Inflammatory macrophage (primary cell): ENCODE results near the gene PSD4.

Source experiments
- DNase-seq, 2 donors: peaks; one replicate each; pipeline ENCODE4 v3.0.0-alpha.2; 2020 to 2022

The PSD4 gene

DNA sequence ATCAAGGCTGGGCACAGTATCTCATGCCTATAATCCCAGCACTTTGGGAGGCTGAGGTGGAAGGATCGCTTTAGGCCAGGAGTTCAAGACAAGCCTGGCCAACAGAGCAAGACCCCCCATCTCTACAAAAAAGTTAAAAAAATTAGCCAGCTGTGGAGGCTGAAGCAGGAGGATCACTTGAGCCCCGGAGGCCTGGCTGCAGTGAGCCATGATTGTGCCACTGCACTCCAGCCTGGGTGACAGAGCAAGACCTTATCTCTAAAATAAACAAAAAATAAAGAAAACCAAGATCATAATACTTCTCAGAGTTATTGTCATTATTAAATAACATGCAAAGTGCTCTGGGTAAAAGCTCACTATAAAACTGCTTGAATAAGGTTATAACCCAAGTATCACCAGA, 31.5 kb upstream of the PSD4 start:
- no peak for DNase-seq

DNA sequence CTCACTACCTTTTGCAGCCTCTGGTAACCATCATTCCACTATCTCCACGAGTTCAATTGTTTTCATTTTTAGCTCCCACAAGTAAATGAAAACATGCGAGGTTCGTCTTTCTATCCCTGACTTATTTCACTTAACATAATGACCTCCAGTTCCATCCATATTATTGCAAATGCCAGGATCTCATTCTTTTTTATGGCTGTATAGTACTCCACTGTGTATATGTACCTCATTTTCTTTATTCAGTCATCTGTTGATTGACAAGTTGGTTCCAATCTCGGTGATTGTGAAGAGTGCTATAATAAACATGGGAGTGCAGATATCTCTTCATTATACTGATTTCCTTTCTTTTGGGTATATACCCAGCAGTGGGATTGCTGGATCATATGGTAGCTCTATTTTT, 29.5 kb upstream of the PSD4 start:
- DNase-seq = no peak

DNA sequence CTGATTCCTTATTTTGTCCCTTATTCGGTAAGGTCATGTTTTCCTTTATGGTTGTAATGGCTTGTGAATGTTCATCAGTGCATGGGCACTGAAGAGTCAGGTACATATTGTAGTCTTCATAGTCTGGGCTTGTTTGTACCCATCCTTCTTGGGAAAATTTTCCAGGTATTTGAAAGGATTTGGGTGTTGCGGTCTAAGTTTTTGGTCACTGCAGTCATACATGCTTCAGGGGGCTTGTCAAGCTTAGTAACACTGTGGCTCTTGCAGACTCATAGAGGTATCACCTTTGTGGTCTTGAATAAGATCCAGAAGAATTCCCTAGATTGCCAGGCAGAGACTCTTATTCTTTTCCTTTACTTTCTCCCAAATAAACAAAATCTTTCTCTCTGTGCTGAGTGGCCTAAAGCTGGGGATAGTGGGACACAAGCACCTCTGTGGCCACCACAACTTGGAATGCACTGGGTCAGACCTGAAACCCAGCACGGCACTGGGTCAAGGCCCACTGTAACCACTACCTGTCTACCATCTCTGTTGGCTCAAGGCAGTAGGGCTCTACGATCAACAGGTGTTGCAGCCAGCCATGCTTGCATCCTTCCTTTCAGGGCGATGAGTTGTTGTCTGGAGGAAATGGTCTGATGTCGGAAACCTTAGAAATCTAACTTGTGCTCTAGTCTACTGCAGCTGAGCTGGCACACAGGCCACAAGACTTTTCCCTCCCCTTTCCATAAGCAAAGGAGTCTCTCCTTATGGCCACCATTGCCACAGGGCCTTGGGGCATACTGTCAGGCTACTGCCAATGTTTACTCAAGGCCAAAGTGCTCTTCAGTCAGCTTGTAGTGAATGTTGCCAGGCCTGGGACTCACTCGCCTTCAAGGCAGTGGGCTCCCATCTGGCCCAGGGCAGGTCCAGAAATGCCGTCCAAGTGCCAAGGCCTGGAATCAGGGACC, 24.9 kb upstream of the PSD4 start:
- DNase-seq = no peak

DNA sequence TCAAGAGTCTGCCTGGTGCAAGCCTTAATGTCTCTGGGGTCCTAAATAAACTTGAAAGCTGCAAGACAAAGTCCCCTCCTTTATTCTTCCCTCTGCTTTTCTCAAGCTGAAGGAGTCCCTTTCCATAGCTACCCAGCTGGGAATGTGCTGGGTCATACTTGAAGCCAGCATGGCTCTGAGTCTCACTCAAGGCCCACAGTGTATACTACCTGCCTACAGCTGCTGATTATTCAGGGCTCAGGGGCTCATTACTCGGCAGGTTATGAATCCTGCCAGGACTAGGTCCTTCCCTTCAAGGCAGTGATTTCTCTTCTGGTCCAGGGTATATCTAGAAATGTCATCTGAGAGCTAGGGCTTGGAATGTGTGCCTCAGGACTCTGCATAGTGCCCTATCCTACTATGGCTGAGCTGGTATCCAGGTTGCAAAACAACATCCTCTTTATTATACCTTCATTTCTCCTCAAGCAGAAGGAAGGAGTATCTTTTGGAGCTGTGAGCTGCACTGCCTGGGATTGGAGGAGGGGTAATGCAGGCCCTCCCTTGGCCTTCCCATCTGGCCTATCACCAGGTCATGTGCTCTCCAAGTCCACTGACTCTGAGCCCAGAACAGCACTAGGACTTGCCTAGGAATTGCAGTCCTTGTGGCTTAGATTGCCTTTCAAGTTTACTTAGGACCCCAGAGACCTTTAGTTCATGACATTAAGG, 24.1 kb upstream of the PSD4 start:
- no peak for DNase-seq

DNA sequence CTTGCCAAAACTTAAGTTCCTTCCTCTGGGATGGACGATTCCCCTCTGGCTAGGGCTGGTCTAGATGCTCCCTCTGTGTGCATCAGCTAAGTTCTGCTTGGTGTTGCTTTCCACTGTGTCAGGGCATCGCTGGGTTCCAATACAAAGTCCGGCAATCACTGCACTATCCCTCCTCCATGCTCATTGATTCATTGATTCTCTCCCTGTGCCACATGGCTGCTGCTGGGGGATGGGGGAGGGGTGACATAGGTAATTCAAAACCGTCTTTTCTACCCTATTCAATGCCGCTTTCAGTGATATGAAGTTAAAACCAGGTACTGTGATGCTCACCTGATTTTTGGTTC, 23.5 kb upstream of the PSD4 start:
- no peak for DNase-seq

DNA sequence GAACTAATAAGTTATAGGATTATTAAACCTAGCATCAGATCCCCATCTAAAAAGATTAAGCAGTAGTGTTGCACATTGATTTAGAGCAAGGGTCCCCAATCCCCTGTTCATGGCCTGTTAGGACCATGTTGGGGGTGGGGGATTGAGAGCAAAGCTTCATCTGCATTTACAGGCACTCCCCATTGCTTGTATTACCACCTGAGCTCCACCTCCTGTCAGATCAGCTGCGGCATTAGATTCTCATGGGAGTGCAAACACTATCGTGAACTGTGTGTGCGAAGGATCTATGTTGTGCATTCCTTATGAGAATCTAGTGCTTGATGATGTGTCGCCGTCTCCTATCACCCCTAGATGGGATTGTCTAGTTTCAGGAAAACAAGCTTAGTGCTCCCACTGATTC, 18.4 kb upstream of the PSD4 start:
- DNase-seq = no peak

DNA sequence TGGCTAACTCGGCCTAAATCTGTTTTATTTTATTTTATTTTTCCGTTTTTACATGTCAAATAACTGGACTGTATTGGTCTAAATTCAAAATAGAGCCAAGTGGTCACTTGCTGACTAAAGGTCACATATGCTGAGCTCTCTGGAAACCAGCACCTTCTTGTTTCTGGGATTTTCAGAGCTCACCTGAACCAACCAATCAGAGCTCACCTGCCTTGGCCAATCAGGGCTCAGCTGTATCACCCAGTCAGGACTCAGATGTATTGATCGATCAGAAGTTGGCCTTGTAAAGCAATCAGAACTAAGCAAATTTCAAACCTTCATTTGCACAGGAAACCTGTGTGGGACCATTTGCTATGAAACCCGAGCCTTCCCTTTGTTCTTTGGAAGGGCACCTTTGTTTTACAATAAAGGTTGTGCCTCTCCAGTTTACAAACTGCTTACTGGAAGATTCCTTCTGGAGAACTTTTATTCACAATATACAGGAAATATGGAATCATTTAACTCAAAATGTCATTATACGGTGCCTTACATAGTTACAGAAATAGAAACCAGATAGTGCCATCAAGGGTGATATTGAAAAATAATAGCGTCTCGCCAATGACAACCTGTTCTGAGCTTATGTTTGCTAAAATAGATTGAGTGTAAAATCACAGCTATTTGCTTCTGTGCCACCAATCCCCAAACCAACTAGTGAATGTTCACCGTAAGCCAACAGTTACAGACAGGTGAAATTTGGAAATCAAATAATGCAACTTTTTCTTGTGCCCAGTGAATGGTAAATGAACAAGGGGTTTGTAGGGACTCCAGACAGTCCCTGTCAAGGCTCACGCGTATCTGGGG, 17.3 kb upstream of the PSD4 start:
- DNase-seq = no peak

DNA sequence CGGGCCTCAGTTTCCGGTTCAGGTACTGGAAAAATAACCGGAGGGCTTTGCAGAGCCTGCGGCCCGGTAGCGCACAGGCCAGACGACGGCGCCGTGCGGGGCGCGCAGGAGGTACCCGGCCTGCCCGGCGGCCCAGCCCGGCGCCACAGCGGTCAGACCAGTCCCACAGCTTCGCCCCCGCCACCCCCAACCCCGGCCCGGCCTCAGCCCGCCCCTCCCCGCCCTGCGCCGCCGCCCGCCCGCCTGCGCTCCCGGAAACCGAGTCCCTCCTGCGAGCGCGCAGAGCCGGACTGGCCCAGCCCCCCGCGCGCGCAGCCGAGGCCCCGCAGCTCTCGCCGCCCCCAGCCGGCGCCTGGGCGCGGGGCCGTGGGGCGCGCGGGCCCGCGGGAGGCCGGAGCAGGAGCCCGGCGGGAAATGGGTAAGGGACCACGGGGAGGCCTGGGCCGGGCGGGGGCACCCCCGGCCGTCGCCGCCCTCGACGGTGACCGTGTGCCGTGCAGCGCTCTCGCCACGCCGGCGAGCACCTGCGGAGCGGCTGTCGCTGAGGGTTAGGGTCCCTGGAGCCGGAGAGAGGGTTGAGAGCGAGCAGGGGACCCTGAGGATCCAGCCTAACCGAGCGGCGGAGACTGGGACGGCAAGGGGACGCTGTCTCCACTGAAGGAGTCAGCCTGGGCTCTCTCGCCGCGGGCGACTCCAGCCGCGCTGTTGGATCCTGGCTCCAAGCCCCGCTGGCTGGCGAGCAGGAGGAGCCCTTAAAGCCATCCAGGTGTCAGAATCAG, 16.5 kb upstream of the PSD4 start:
- no peak for DNase-seq

DNA sequence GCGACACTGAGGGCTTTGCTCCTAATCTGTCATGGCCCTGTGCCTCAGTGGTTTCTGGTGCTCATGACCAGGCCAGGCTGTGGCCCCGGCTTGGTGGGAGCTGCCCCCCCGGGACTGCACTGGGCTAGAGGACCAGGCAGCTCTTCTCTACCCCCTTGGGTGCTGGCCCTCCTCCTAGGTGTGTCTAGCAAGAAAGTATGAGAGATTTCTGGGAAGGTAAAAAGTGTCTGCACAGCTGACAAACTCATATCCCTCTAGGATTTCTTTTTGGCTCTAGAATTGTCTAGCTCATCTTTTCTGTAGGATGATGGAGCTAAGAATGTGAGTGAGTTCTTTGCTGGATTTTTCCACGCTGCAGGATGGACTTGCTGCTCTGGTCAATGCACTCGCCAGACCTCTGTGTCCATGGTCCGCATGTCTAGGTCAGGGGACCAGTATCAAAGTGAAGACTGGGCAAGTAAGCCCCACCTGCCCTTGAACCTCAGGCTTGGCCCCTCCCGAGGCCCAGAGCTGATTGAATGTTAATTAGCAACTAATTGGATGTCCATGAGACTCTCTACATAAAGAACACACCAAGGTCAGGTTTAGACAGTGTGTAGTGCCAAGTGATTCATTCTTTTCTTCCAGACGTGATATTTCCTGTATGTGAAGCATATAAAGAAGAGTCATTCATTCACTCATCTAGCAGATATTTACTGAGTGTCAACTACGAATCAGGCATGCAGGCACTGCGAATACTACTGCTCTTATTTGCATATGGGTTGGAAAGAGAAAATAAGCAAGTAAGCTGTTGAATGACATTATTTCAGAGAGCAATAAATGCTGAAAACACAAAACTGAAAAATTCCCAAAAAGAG, 15.6 kb upstream of the PSD4 start:
- DNase-seq = no peak

DNA sequence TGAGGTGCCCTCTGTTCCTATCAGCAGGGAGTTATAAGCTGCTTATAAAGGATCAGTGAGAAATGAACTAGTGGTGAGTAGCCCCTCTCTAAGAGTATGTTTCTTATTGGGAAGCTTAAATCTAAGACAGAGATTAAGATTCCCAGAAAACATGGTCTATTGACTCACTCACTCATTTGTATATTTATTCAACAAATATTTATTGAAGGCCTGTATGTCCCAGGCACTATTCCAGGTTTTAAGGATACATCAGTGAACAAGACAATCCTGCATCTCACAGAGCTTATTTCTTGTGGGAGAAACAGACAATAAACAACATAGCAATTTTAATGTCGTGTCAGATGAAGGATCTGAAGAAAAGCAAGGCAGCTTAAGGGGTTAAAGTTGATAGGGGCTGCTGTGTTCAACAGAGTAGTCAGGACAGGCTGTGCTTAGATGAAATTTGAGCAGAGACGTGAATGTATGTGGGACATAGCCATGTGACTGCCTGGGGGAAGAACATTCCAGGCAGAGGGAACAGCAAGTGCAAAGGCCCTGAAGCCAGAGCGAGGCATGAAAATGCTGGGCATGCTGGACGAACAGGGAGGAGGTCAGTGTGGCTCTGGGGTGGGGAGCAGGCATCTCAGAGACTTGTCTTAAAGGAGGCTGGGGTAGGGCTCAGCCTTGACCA, 14.8 kb upstream of the PSD4 start:
- DNase-seq = no peak

DNA sequence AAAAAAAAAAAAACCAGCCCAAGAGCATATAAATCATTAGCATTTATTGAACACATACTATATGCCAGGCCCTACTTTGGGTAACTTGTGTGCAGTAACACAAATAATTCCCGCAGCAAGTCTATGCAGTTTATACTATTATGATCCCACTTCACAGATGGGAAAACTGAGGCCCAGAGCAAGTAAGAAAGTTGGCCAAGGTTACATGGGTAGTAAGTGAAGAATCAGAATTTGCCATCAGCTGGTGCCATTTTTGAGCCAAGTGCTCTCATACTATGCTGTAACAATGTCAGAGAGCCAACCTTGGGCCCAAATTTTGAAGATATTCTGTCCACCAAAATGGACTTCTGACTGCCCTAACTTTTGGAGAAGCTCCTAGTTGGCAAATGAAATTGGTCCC, 13.5 kb upstream of the PSD4 start:
- DNase-seq = no peak

DNA sequence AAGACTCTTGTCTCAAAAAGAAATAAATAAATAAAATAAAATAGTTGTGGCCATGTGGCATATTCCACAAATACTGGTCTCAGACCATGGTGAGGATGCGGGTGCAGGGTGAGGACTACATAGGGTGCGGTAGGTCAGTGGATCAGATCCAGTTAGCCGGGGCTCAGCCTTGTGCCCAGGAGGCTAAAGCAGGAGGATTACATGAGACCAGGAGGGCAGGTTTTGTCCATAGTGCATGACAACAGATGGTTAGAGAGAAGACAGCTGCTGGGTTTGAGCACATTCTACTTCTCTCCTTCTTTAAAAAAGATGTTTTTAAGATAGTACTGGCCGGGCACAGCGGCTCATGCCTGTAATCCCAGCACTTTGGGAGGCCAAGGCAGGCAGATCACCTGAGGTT, 12.8 kb upstream of the PSD4 start:
- DNase-seq = no peak

DNA sequence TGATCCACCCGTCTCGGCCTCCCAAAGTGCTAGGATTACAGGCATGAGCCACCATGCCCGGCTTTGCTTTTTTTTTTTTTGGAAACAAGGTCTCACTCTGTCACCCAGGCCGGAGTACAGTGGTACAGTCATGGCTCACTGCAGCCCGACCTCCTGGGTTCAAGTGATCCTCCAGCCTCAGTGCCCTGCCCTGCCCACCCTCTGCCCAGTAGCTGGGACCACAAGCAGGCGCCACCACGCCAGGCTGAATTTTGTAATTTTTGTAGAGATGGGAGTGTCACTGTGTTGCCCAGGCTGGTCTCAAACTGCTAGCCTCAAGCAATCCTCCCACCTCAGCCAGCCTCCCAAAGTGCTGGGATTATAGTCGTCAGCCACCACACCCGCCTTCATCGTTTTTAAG, 11.6 kb upstream of the PSD4 start:
- DNase-seq = no peak

DNA sequence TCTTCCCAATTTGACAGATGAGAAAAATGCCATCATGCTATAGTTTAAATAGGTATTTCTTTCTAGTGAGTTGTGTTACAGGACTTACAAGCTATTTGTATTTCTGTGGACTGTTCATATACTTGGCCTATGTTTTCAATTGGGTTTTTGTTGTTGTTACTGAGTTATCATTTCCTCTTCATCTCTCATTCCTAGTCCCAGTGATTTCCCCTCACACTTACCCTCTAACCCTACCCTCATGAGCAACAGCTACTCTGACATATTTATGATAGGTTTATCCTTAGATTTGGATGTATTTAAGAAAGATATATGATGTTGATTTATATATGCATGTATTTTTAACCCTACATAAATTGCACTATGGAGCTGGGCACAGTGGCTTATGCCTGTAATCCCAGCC, 10.9 kb upstream of the PSD4 start:
- no peak for DNase-seq

DNA sequence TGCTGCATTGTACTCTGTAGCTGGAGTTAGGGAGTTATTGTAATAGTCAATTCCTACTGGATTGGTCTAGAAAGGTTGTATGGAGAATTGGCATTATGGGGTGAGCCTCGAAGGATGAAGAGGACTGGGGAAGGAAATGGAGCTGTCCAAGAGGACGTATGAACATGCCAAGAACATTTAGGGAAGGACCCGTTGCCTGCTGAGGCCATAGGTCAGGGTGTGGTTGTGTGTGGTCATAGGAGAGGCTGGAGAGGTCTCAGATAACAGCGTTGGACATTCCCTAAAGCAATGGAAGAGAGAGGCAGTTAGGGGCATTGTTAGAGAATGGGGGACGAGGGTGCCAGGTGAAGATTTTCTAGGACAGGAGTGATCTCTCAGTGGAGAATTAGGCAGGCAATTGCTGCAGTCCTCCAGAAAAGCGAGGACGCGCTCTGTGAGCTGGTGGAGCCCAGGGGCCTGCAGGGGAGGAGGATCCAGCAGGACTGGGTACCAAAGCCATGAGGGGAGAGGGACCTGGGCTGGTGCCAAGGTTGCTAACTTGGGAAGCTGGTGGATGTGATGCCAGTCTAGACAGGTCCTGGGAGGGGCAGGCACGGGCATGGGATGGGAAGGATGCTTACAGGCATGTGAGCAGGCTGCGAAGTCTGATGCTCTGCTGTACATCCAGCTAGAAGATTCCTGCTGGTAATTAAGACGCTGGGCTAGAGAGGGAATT, 9.4 kb upstream of the PSD4 start:
- DNase-seq = no peak

DNA sequence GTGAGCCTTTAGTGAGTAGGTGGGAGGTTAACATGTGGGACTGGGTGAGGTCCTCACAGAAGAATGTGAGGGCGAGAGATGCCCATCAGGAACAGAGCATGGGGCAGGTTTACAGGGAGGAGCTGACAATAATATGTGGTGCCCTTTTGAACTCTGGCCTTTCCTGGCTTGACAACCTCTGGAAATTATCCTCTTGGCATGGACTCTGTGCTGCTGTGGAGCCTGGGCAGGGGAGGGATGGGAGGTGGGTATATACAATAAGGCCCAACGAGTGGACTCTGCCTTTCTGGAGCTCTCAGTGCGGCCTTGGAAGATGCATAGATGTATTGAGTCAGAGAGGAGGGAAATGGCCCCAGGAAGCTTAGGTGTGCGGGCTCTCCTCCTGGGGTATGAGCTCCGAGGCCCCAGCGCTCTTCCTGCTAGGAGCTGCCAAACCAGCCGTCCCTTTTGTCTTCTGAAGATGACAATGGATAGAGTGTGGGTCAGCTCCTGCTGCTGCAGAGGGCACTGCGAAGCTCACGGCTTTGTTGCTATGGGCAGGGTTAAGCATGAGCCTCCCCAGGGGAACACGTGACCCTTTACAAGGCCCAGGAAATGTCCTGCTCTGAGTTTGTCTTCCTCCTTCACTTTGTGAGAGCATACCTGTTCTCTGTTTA, 8.7 kb upstream of the PSD4 start:
- no peak for DNase-seq

DNA sequence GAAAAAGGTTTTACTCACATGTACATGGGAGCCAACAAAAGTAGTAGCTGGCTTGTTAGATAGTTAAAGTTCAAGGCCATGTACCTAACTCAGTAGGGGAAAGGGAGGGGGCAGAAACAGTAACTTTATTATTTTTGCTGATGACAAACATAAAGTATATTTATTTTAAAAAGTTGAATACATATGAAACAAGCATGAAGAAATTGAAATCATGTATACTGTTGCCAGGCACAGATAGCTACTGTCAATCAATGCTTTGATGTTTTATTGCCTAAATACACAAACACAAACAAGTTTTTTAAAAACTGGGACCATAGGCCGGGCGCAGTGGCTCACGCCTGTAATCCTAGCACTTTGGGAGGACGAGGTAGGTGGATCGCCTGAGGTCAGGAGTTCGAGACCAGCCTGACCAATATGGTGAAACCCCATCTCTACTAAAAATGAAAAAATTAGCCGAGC, 7.6 kb upstream of the PSD4 start:
- no peak for DNase-seq

DNA sequence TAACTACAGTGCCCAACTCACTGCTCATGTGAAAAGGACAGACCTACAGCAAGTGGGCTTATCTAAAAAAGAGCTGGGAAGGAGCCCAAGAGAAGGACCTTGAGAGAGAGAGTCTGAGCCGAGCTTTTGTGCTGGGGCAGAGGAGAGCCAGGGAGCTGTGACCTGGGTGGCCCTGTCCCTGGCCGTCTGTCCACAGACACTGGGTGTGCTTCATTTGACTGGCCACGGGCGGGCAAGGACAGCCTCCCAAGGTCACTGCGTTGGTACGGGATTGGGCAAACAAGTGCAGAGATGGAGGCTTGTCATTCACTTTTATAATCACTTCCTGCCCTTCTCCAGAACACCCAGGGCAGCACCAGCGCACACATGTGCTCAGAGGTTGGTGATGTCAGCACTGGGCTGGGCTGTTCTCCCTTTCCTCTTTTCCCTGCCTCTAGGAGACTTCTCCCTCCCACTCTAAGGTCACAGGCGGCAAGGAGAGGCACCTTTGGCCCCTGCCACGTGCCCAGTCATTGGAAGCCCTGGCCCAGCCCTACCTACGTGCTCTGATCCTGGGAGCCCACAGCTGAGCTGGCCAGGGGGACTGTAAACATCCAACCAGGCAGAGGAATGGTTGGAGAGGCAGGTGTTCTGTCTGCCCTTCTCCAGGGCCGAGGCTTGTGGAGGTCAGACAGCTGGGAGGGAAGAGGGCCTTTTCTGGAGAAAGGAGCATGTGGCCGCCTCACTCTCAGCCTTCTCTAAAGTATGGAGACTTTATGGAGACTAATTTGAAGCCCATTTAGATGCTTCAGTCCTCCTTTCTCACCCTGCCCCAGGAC, 6.4 kb upstream of the PSD4 start:
- DNase-seq = peak; percentile 80 to 84

DNA sequence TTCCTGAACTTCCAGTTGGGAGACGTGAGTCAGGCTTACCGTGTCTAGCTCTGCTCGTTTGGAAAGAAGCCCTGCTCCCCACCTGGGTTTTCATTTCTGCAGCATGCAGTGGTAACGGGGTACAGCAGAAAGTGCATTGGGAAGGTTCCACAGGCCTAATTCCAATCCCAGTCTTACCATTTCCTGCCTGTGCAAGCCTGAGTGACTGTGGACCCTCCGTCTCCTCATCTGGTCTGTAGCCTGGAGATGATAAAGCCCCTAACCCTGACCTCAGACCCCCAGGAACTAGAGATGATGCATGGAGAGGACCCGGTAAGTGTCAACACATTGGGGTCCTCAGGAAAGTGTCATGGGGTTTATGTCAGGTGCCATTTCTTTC, 5.8 kb upstream of the PSD4 start:
- no peak for DNase-seq
